NAMALWA (cell line): ENCODE measurements around the gene SLBP.

Experiments
- DNase-seq: peaks from one replicate; pipeline ENCODE4 v3.0.0-alpha.2; 2015; ENCODE audit warnings: low spot score

Gene SLBP

GRCh38 chr4:1748465-1748995 is 36.4 kb upstream of the SLBP start:
- peak; percentile 91 for DNase-seq

GRCh38 chr4:1747603-1747967 is 35.5 kb upstream of the SLBP start:
- DNase-seq = no peak

GRCh38 chr4:1746919-1747602 is 34.9 kb upstream of the SLBP start:
- no peak for DNase-seq

- DNase-seq = peak; percentile 93
Observed at GRCh38 chr4:1746265-1746691, 34.2 kb upstream of the SLBP start.

GRCh38 chr4:1745697-1746096 is 33.6 kb upstream of the SLBP start:
- no peak for DNase-seq

GRCh38 chr4:1745165-1745564 is 33.0 kb upstream of the SLBP start:
- no peak for DNase-seq

- no peak for DNase-seq
Observed at GRCh38 chr4:1744552-1744951, 32.4 kb upstream of the SLBP start.

- DNase-seq = no peak
Observed at GRCh38 chr4:1743975-1744374, 31.9 kb upstream of the SLBP start.

- no peak for DNase-seq
Observed at GRCh38 chr4:1743551-1743950, 31.4 kb upstream of the SLBP start.

GRCh38 chr4:1741208-1741607 is 29.1 kb upstream of the SLBP start:
- DNase-seq = no peak

- DNase-seq = no peak
Observed at GRCh38 chr4:1740021-1740545, 28.0 kb upstream of the SLBP start.

GRCh38 chr4:1739358-1739757 is 27.2 kb upstream of the SLBP start:
- no peak for DNase-seq

- no peak for DNase-seq
Observed at GRCh38 chr4:1738410-1738809, 26.3 kb upstream of the SLBP start.

GRCh38 chr4:1737666-1738065 is 25.5 kb upstream of the SLBP start:
- DNase-seq = no peak

- DNase-seq = no peak
Observed at GRCh38 chr4:1736812-1737211, 24.7 kb upstream of the SLBP start.

GRCh38 chr4:1735215-1735614 is 23.1 kb upstream of the SLBP start:
- DNase-seq = no peak

GRCh38 chr4:1732911-1733310 is 20.8 kb upstream of the SLBP start:
- DNase-seq = no peak

- DNase-seq = no peak
Observed at GRCh38 chr4:1731180-1731579, 19.1 kb upstream of the SLBP start.

- DNase-seq = no peak
Observed at GRCh38 chr4:1730532-1731135, 18.5 kb upstream of the SLBP start.

- no peak for DNase-seq
Observed at GRCh38 chr4:1728061-1728980, 16.2 kb upstream of the SLBP start.

- no peak for DNase-seq
Observed at GRCh38 chr4:1727117-1728031, 15.3 kb upstream of the SLBP start.
